ENCODE results near the gene CNPY3.

Gene CNPY3

GRCh38 chr6:42960243-42961019 lies 31.2 kb downstream of the CNPY3 start, which contains the start of gene GNMT:
Gene GNMT (plus strand): TSS chr6:42960754. CDS start chr6:42960768, 14 bp downstream.
- peak in 1 of 2 donors; percentile 17 for DNase-seq (ENCODE audit: low read depth in 2 of 2)

DNA sequence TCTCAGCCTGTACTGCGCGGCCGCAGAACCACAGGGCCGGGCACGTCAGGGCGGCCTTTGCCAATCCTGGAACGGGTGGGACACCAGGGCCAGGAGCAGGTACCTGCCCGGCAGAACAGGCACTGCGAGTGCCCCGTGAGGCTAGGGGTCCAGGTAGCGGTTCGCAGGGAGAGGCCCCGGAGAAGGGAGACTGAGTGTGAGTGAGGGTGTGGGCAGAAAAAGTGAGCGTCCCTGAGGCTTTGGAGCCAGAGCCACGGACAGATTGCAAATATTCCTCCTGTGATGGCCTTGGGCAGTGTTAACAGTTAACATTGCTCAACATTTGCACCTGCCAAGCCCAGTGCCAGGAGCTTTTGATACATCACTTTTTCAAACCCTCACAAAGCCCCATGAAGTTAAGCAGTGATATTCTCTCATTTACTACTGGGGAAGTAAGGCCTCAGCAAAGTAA lies 31.8 kb downstream of the CNPY3 start:
- DNase-seq (ENCODE audit: low read depth in 2 of 2): no peak

- no peak for DNase-seq (ENCODE audit: low read depth in 2 of 2)
Observed at GRCh38 chr6:42962096-42962495, 32.8 kb downstream of the CNPY3 start.

DNA sequence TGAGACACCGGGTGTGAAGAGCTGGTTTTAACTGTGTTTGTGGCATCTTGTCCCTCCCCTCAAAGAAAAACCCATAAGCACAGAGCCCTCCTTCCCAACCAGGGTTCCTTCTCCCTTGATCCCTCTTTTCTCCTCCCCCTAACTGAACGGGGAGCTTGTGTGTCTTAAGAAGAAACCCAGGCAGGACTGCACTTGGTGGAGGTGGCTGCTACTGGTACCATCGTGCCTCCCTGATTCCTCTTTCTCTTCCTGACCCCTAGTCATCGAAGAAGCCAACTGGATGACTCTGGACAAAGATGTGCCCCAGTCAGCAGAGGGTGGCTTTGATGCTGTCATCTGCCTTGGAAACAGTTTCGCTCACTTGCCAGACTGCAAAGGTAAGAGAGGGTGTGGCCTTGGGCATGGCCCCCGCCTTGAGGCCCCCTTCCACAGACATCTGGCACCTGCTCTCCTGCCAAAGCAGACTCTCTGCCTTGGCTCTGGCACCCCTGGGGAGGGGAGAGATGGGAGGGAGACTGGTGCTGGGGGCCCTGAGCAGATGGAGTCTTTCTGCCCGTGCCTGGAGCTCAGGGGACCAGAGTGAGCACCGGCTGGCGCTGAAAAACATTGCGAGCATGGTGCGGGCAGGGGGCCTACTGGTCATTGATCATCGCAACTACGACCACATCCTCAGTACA lies 33.4 kb downstream of the CNPY3 start:
- DNase-seq (ENCODE audit: low read depth in 2 of 2): no peak

GRCh38 chr6:42963179-42963854 lies 34.0 kb downstream of the CNPY3 start:
- no peak for DNase-seq (ENCODE audit: low read depth in 2 of 2)

GRCh38 chr6:42963855-42964605 lies 34.8 kb downstream of the CNPY3 start:
- DNase-seq (ENCODE audit: low read depth in 2 of 2): no peak

- DNase-seq (ENCODE audit: low read depth in 2 of 2): no peak
Observed at GRCh38 chr6:42966571-42966970, 37.3 kb downstream of the CNPY3 start.

DNA sequence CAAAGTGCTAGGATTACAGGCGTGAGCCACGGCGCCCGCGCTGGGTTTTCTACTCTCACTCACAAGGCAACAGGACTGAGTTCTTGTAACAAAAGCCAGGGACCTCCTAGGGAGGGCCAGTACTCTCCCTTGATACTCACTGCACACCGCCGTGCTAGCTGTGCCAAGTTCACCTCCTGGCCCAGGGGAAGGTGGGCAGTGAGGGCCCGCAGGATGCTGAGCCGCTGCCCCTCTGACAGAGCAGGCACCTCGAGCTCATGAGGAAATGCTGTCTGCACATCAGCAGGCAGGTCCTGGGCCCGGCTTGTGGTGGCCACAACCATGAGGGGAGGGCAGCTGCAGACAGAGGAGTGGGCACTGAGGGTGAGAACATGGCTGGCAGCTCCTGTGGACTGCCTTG lies 37.9 kb downstream of the CNPY3 start:
- DNase-seq (ENCODE audit: low read depth in 2 of 2): no peak

GRCh38 chr6:42968126-42968701 lies 38.9 kb downstream of the CNPY3 start:
- no peak for DNase-seq (ENCODE audit: low read depth in 2 of 2)

- no peak for DNase-seq (ENCODE audit: low read depth in 2 of 2)
Observed at GRCh38 chr6:42968783-42969182, 39.5 kb downstream of the CNPY3 start.

DNA sequence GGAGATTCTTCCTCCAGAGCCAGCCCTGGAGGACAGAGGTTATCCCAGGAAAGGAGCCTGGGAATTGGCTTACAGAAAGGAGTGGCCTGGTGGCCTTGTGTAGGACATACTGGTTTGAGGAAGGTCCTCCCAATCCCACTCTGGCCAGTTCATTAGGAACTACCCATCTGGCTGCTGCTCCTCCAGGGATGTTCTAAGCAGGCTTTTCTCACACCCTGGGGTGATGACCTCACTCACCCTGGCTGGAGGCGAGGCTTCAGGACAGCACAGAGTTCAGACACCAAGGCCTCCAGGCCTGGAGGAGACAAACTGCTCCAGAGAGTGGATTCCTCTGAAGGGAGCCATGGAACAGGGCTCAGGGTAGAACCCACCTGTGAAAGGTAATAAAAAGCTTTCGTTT lies 40.2 kb downstream of the CNPY3 start:
- no peak for DNase-seq (ENCODE audit: low read depth in 2 of 2)

GRCh38 chr6:42969934-42970333 lies 40.7 kb downstream of the CNPY3 start:
- no peak for DNase-seq (ENCODE audit: low read depth in 2 of 2)

GRCh38 chr6:42970871-42971612 lies 41.8 kb downstream of the CNPY3 start:
- DNase-seq (ENCODE audit: low read depth in 2 of 2): no peak

DNA sequence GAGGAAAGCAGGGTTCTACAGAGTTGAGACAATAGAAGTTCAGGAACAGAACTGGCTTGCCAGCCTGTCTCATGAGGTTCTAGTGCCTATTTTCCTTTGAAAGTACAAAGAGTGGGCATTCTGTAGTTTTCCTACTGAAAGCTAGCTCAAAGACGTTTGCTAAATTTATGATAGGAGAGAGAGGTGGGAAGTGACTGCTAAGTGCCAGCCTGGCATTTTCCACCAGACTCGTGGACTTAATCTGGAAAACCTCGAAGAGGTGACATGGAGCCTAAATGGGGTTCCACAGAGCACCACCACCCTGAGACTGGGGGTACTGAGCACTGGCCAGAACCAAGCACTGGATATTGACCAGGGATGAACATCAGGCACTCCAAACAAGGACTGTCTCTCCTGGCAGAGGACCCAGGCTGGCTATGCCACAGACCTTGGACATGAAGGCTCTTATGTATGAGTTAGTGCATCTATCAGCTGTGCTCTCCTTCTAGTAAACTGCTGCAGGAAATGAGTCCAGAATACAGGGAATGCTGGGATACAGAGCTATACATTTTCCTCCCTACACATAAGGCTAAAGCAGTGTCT lies 42.6 kb downstream of the CNPY3 start:
- DNase-seq (ENCODE audit: low read depth in 2 of 2): no peak

DNA sequence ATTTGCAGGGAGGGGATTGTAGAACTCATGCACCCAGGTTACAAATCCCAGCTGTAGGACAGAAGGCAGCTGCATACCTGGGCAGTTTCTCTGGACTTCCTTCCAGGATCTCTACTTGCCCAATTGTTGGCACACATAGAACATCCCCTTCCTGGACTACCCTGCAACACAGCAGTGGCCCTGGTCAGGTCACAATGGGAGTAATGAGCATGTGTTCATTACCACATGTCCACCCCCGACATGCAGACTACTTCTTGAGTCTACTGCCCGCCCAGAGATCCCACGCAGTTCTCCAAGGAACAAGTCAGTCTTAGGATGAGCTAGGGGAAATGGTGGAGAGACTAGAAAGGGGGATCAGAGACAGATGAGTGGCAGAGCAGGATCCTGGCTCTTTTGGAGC lies 44.6 kb downstream of the CNPY3 start:
- no peak for DNase-seq (ENCODE audit: low read depth in 2 of 2)

DNA sequence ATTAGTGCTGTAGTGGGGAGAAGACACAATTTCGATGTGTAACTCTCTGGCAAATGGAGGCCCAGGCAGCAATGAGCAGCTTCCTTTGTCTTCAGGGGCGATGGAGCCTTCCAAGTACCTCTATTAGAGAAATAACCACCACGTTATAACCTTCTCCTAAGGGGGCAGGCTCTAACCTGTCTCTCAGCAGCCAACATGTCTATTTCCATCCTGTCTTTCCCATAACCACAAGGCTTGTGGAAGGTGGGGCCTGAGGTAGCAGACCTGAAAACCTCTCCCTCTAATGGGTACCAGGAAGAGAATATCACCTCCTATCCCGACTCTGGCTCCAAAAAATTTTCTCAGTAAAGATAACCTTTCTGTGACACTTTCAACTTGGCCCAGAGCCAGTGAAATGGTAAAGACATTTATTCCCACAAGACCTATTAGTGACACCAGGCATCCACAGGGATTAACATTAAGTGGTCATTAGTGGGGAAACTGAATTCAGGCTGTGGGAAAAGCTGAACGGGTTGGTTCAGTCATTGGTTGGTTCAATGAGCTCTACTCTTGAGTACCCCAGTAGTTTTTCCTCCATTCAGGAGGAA lies 45.7 kb downstream of the CNPY3 start:
- DNase-seq (ENCODE audit: low read depth in 2 of 2): no peak

- DNase-seq (ENCODE audit: low read depth in 2 of 2): no peak
Observed at GRCh38 chr6:42978487-42978838, 49.2 kb downstream of the CNPY3 start.

DNA sequence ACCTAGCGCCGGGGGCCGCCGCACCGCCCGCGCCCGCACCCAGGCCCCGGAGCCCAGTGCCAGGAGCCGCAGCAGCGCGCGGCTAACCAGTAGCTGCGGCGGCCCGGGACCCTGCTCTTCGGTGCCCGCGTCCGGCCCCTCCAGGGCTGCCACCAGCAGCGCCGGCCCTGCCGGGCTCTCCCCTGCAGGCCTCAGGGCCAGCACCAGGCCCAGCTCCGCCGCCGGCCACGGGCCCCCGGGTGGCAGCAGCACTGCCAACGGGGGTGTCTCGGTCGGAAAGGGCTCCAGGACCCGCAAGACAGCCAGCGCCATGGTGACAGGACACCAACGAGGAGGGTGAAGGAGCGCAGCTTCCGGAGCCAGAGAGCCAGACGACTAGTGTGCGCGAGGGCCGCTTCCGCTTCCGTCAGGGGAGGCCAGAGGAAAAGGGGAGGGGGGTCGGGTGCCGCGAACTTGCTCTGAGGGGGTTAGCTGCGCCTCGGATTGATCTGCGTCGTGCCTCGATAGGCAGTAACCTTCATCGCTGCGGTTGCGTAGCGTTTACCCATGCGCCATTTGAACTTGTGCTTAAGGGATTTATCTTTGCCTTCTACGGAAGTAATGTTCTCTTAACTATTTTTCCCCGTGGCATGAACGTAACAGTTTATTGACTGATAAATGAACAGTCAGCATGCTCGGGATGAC lies 49.7 kb downstream of the CNPY3 start, which contains the start of gene PEX6:
PEX6 (minus strand) TSS at position 343 of the 684 bp plus-strand sequence; CDS start at position 312, 31 bp downstream.
- peak; percentile 85 to 91 for DNase-seq (ENCODE audit: low read depth in 2 of 2)

- no peak for DNase-seq (ENCODE audit: low read depth in 2 of 2)
Observed at GRCh38 chr6:42979523-42980177, 50.4 kb downstream of the CNPY3 start.

All from stimulated activated CD8-positive, alpha-beta memory T cell treated with anti-CD3 and anti-CD28 coated beads, Interleukin-7, amount 100 ng/mL, for 4 hours (primary cell).